Trophoblast cell (in vitro differentiated cells and primary cell): ENCODE results near the gene DTNA.
A peak's percentile ranks its signal among the peaks of the same experiment; 100 is the strongest.

Experiments
- DNase-seq, 2 donors: peaks; one replicate each; pipeline ENCODE4 v3.0.0-alpha.2; 2016
- H2AFZ ChIP-seq: 2 replicates; pipeline ENCODE4 v1.6.1; 2013; ENCODE audit warnings: low read length, moderate library complexity, mild to moderate bottlenecking; ENCODE audit not compliant: insufficient read depth, poor library complexity
- H2AK5ac ChIP-seq: 2 replicates; pipeline ENCODE4 v1.6.1; 2013; ENCODE audit warnings: mild to moderate bottlenecking, low read length
- H2BK120ac ChIP-seq: 2 replicates; pipeline ENCODE4 v1.6.1; 2013; ENCODE audit warnings: low read length, mild to moderate bottlenecking, moderate library complexity; ENCODE audit not compliant: insufficient read depth, poor library complexity
- H2BK12ac ChIP-seq: 2 replicates; pipeline ENCODE4 v1.6.1; 2013; ENCODE audit warnings: mild to moderate bottlenecking, low read length, moderate library complexity
- H2BK5ac ChIP-seq: 2 replicates; pipeline ENCODE4 v1.6.1; 2013; ENCODE audit warnings: low read length, low read depth, moderate library complexity, mild to moderate bottlenecking; ENCODE audit not compliant: poor library complexity
- H3K14ac ChIP-seq: 2 replicates; pipeline ENCODE4 v1.6.1; 2013; ENCODE audit warnings: mild to moderate bottlenecking, low read length
- H3K18ac ChIP-seq: 2 replicates; pipeline ENCODE4 v1.6.1; 2013; ENCODE audit warnings: mild to moderate bottlenecking, low read length
- H3K23ac ChIP-seq: 2 replicates; pipeline ENCODE4 v1.6.1; 2013; ENCODE audit warnings: low read length
- H3K27ac ChIP-seq: 2 replicates; pipeline ENCODE4 v1.5.1; 2013; ENCODE audit warnings: low read depth, mild to moderate bottlenecking, inconsistent platforms, low read length, moderate library complexity
- H3K27me3 ChIP-seq: 2 replicates; pipeline ENCODE4 v1.6.1; 2013; ENCODE audit warnings: inconsistent platforms, mild to moderate bottlenecking, low read length, moderate library complexity; ENCODE audit not compliant: insufficient read depth
- H3K36me3 ChIP-seq, 2 experiments: 1 replicate in 1 of 2; 2 replicates in 1 of 2; pipeline ENCODE4 v1.6.1; 2013; ENCODE audit warnings: low read length in 2 of 2, mild to moderate bottlenecking in 2 of 2, moderate library complexity in 1 of 2; ENCODE audit not compliant: insufficient read depth in 2 of 2, control insufficient read depth in 1 of 2
- H3K4ac ChIP-seq: 2 replicates; pipeline ENCODE4 v1.6.1; 2013; ENCODE audit warnings: low read depth, mild to moderate bottlenecking, low read length, moderate library complexity
- H3K4me1 ChIP-seq, 2 experiments: 1 replicate in 1 of 2; 2 replicates in 1 of 2; pipeline ENCODE4 v1.6.1; 2013; ENCODE audit warnings: low read length in 2 of 2, mild to moderate bottlenecking in 2 of 2, moderate library complexity in 1 of 2; ENCODE audit not compliant: insufficient read depth in 2 of 2, control insufficient read depth in 1 of 2
- H3K4me2 ChIP-seq: 2 replicates; pipeline ENCODE4 v1.6.1; 2013; ENCODE audit warnings: inconsistent platforms, mild to moderate bottlenecking, low read length, moderate library complexity
- H3K4me3 ChIP-seq: 2 replicates; pipeline ENCODE4 v1.5.1; 2013; ENCODE audit warnings: mild to moderate bottlenecking, low read depth, low read length, inconsistent platforms
- H3K79me1 ChIP-seq: one replicate; pipeline ENCODE4 v1.6.1; 2013; ENCODE audit warnings: low read length
- H3K79me2 ChIP-seq: 2 replicates; pipeline ENCODE4 v1.6.1; 2013; ENCODE audit warnings: low read length, mild to moderate bottlenecking; ENCODE audit not compliant: control insufficient read depth, insufficient read depth, poor library complexity
- H3K9ac ChIP-seq: 2 replicates; pipeline ENCODE4 v1.6.1; 2013; ENCODE audit warnings: mild to moderate bottlenecking, low read length
- H3K9me3 ChIP-seq: 2 replicates; pipeline ENCODE4 v1.6.1; 2013; ENCODE audit warnings: low read depth, mild to moderate bottlenecking, control low read depth, inconsistent platforms, low read length; ENCODE audit not compliant: insufficient read depth
- H4K12ac ChIP-seq: 2 replicates; pipeline ENCODE4 v1.6.1; 2013; ENCODE audit warnings: low read depth, mild to moderate bottlenecking, low read length, moderate library complexity
- H4K8ac ChIP-seq: 2 replicates; pipeline ENCODE4 v1.6.1; 2013; ENCODE audit warnings: low read depth, mild to moderate bottlenecking, low read length, moderate library complexity
- H4K91ac ChIP-seq: one replicate; pipeline ENCODE4 v1.6.1; 2013; ENCODE audit warnings: low read depth, mild to moderate bottlenecking, low read length, moderate library complexity
- WGBS: extraction: QIAGEN DNeasy Blood & Tissue Kit; methylation state at CpG from one replicate; pipeline ENCODE4 v1.1.7; 2013; ENCODE audit warnings: missing lambda C conversion rate; ENCODE audit not compliant: insufficient read length, insufficient coverage; ENCODE audit errors: extremely low coverage; 5-methylcytosine and 5-hydroxymethylcytosine counted together

Gene DTNA

GRCh38 chr18:34932792-34933466, 222.8 kb downstream of the DTNA start:
- no peak overlapping the region for H3K9ac ChIP-seq
- no peak overlapping the region for H4K91ac ChIP-seq
- H3K14ac ChIP-seq, result no peak overlapping the region
- H3K4ac ChIP-seq, result no peak overlapping the region
- peaks cover 4% of the 10 kb centered on the region for H3K79me2 ChIP-seq
- H3K79me1 ChIP-seq, result peaks cover 10% of the 10 kb centered on the region
- H3K9me3 ChIP-seq, result no peaks in the 10 kb centered on the region
- H2BK120ac ChIP-seq, result no peak overlapping the region
- H2AK5ac ChIP-seq, result no peak overlapping the region
- no peak overlapping the region for H2BK12ac ChIP-seq
- H4K12ac ChIP-seq, result no peak overlapping the region
- no peak overlapping the region for H4K8ac ChIP-seq
- no peaks in the 10 kb centered on the region for H3K27me3 ChIP-seq
- H3K23ac ChIP-seq, result no peak overlapping the region
- no CpG with 5 or more reads among the region's 4 CpGs for WGBS
- H3K18ac ChIP-seq, result no peak overlapping the region
- H2BK5ac ChIP-seq, result no peak overlapping the region
- H3K36me3 ChIP-seq, result no peaks in the 10 kb centered on the region
- peaks cover 6 to 9% of the 10 kb centered on the region in 2 experiments for H3K4me1 ChIP-seq
- H2AFZ ChIP-seq, result no peak overlapping the region
- no peak overlapping the region for H3K27ac ChIP-seq
- no peak overlapping the region for H3K4me3 ChIP-seq
- H3K4me2 ChIP-seq, result no peak overlapping the region
- peak; percentile 20 to 65 for DNase-seq

- peaks cover 3% of the 10 kb centered on the region for H3K79me1 ChIP-seq
- H2BK12ac ChIP-seq, result no peak overlapping the region
- no peak overlapping the region for H3K4ac ChIP-seq
- H3K4me2 ChIP-seq, result no peak overlapping the region
- peak in 1 of 2 donors; percentile 15 for DNase-seq
- H3K18ac ChIP-seq, result no peak overlapping the region
- no peaks in the 10 kb centered on the region for H3K9me3 ChIP-seq
- no peak overlapping the region for H2BK5ac ChIP-seq
- H2BK120ac ChIP-seq, result no peak overlapping the region
- no peak overlapping the region for H4K8ac ChIP-seq
- H2AK5ac ChIP-seq, result no peak overlapping the region
- no peak overlapping the region for H4K91ac ChIP-seq
- no peak overlapping the region for H3K27ac ChIP-seq
- H3K4me3 ChIP-seq, result no peak overlapping the region
- no peaks in the 10 kb centered on the region for H3K36me3 ChIP-seq
- H3K14ac ChIP-seq, result no peak overlapping the region
- no peak overlapping the region for H2AFZ ChIP-seq
- H3K4me1 ChIP-seq, result peaks cover 0 to 3% of the 10 kb centered on the region in 2 experiments
- no peak overlapping the region for H3K9ac ChIP-seq
- no peaks in the 10 kb centered on the region for H3K79me2 ChIP-seq
- H3K27me3 ChIP-seq, result no peaks in the 10 kb centered on the region
- no peak overlapping the region for H4K12ac ChIP-seq
- no peak overlapping the region for H3K23ac ChIP-seq
- WGBS, result no CpG with 5 or more reads among the region's 1 CpG
Observed at GRCh38 chr18:34933909-34934661, 224.0 kb downstream of the DTNA start.

GRCh38 chr18:34936772-34937171, 226.7 kb downstream of the DTNA start:
- H3K4me3 ChIP-seq, result no peak overlapping the region
- no peak overlapping the region for H3K23ac ChIP-seq
- H3K27ac ChIP-seq, result no peak overlapping the region
- H2BK12ac ChIP-seq, result no peak overlapping the region
- no peaks in the 10 kb centered on the region for H3K4me1 ChIP-seq
- H2BK5ac ChIP-seq, result no peak overlapping the region
- no peaks in the 10 kb centered on the region for H3K79me2 ChIP-seq
- no peak overlapping the region for H2AFZ ChIP-seq
- H3K4ac ChIP-seq, result no peak overlapping the region
- H3K14ac ChIP-seq, result no peak overlapping the region
- H3K9me3 ChIP-seq, result no peaks in the 10 kb centered on the region
- no peak overlapping the region for H4K8ac ChIP-seq
- H4K12ac ChIP-seq, result no peak overlapping the region
- H2AK5ac ChIP-seq, result no peak overlapping the region
- WGBS, result no CpG with 5 or more reads among the region's 3 CpGs
- no peak overlapping the region for H3K4me2 ChIP-seq
- DNase-seq, result no peak
- H4K91ac ChIP-seq, result no peak overlapping the region
- H3K9ac ChIP-seq, result no peak overlapping the region
- H3K18ac ChIP-seq, result no peak overlapping the region
- H3K36me3 ChIP-seq, result no peaks in the 10 kb centered on the region
- H2BK120ac ChIP-seq, result no peak overlapping the region
- H3K27me3 ChIP-seq, result no peaks in the 10 kb centered on the region
- H3K79me1 ChIP-seq, result no peaks in the 10 kb centered on the region

- Histone ChIP-seq H3K9me3 (no peaks in the 10 kb centered on the region), H3K79me1 (no peaks in the 10 kb centered on the region), H4K8ac (no peak overlapping the region), H3K4me2 (no peak overlapping the region), H3K4ac (no peak overlapping the region), H3K27ac (no peak overlapping the region), H3K4me1 (no peaks in the 10 kb centered on the region), H3K4me3 (no peak overlapping the region), H4K12ac (no peak overlapping the region), H4K91ac (no peak overlapping the region), H3K9ac (no peak overlapping the region), H2AK5ac (no peak overlapping the region), H3K27me3 (no peaks in the 10 kb centered on the region), H3K79me2 (no peaks in the 10 kb centered on the region), H2AFZ (no peak overlapping the region), H3K14ac (no peak overlapping the region), H3K18ac (no peak overlapping the region), H2BK12ac (no peak overlapping the region), H2BK120ac (no peak overlapping the region), H3K36me3 (no peaks in the 10 kb centered on the region), H3K23ac (no peak overlapping the region), H2BK5ac (no peak overlapping the region)
- WGBS, result no CpG with 5 or more reads among the region's 1 CpG
- DNase-seq, result no peak
Observed at GRCh38 chr18:34938090-34938489, 228.0 kb downstream of the DTNA start.
